SH-SY5Y (cell line): ENCODE measurements around the gene GMPPB.

Experiments used
- GATA2 ChIP-seq: IDR thresholded peaks from 2 replicates; pipeline ENCODE4 v1.6.1; 2011; ENCODE audit warnings: mild to moderate bottlenecking, low read depth, low read length
- GATA3 ChIP-seq: IDR thresholded peaks from 2 replicates; pipeline ENCODE4 v1.6.1; 2011; ENCODE audit warnings: low read depth, mild to moderate bottlenecking, low read length, moderate library complexity

GRCh38 chr3:49700014-49700413 is 23.7 kb downstream of the GMPPB start:
- no peak for TF ChIP-seq GATA2
- TF ChIP-seq GATA3: no peak
